ENCODE measurements around the gene CNOT4. TPM values are rescaled to one million over a fixed set of nuclear protein-coding genes. Genes with fewer than 3 reads are reported as not detected.

The CNOT4 gene
- total and polyA plus RNA-seq, 8 donors, result 4.6 to 50.2 (median 10.9) TPM

DNA sequence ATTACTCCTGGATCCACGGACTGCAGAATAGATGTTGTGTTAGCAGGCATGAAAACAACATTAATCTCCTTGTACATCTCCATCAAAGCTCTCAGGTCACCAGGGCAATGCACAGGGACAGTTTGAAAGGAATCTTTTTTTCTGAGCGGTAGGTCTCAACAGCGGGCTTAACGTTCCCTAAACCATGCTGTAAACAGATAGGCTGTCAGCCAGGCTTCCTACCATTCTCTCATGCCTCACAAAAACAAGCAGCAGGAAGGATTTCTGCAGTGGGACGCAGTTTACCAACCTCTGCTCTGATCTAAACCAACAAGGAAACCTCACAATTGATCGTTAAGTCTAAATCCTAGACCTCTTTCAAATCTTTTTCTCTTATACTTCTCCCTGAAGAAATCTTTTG lies 50.8 kb downstream of the CNOT4 start:
- TF ChIP-seq POLR2AphosphoS5 (IDR thresholded peaks at IDR 0.05), result no peak
- no peak for TF ChIP-seq EP300 (IDR thresholded peaks at IDR 0.05)
- TF ChIP-seq, protein P1, sequence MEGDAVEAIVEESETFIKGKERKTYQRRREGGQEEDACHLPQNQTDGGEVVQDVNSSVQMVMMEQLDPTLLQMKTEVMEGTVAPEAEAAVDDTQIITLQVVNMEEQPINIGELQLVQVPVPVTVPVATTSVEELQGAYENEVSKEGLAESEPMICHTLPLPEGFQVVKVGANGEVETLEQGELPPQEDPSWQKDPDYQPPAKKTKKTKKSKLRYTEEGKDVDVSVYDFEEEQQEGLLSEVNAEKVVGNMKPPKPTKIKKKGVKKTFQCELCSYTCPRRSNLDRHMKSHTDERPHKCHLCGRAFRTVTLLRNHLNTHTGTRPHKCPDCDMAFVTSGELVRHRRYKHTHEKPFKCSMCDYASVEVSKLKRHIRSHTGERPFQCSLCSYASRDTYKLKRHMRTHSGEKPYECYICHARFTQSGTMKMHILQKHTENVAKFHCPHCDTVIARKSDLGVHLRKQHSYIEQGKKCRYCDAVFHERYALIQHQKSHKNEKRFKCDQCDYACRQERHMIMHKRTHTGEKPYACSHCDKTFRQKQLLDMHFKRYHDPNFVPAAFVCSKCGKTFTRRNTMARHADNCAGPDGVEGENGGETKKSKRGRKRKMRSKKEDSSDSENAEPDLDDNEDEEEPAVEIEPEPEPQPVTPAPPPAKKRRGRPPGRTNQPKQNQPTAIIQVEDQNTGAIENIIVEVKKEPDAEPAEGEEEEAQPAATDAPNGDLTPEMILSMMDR (IDR thresholded peaks at IDR 0.05), result no peak
- TF ChIP-seq POLR2A (IDR thresholded peaks at IDR 0.05), result no peak
- Histone ChIP-seq H3K4me3 (no peak overlapping the region), H3K9me3 (no peaks in the 10 kb centered on the region), H3K36me3 (no peaks in the 10 kb centered on the region), H3K27me3 (no peaks in the 10 kb centered on the region), H3K4me1 (peaks cover 0 to 56% (median 27%) of the 10 kb centered on the region in 4 donors), H3K27ac (no peak overlapping the region)
- WGBS, 5 donors, result 58 to 72% (median 70%) methylated on average over 6 of the region's 6 CpGs
- DNase-seq, result no peak
- intact Hi-C loops (cut with DNase I; ENCODE audit: low total_unique reads), result no loop called here

DNA sequence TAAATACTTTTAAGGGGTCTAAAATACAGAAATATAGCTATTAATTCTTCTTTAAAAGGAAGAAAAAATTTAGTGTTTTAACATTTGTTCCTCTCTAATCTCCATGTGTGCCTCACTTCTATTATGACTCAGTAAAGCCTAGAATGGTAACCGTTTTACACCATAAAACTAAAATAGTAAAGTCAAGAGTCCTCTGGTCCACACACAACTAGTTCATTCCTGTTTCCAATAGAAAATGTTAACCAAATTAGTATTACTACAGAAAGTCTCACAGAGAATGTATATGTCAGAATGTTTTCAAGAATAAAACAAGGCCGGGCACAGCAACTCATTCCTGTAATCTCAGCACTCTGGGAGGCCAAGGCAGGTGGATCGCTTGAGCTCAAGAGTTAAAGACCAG lies 55.8 kb downstream of the CNOT4 start:
- Histone ChIP-seq H3K9me3 (no peaks in the 10 kb centered on the region), H3K27me3 (no peaks in the 10 kb centered on the region), H3K4me3 (no peak overlapping the region), H3K36me3 (no peaks in the 10 kb centered on the region), H3K4me1 (peaks cover 0 to 41% (median 7%) of the 10 kb centered on the region in 4 donors), H3K27ac (no peak overlapping the region)
- TF ChIP-seq, protein P1 (IDR thresholded peaks at IDR 0.05), result no peak
- intact Hi-C loops (cut with DNase I; ENCODE audit: low total_unique reads), result no loop called here
- DNase-seq, result no peak
- 79 to 94% (median 86%) methylated on average over 3 of the region's 3 CpGs for WGBS, 5 donors

DNA sequence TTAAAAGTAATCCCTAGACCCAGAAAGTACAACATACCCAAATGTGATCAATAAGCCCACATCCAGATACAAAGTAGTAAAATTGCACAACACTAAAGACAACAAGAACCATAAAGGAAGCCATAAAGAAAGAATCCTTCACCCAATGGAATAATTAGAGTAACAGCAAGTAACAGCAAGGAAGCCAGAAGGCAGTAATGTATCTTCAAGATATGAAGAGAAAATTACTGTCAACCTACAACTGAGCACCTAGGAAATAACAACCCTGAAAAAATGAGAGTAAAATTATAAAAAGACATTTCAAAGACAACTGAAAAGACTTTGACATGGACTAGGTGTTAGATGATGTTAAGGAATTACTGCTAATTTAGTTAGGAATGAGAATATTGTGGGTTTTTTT lies 60.5 kb downstream of the CNOT4 start:
- H3K27me3 ChIP-seq, result no peaks in the 10 kb centered on the region
- no peaks in the 10 kb centered on the region for H3K9me3 ChIP-seq
- H3K36me3 ChIP-seq, result no peaks in the 10 kb centered on the region
- H3K4me3 ChIP-seq, result no peak overlapping the region
- no peak overlapping the region for H3K27ac ChIP-seq
- intact Hi-C loops (cut with DNase I; ENCODE audit: low total_unique reads), result no loop called here
- no peak for TF ChIP-seq POLR2A (IDR thresholded peaks at IDR 0.05)
- TF ChIP-seq EP300 (IDR thresholded peaks at IDR 0.05), result no peak
- TF ChIP-seq POLR2AphosphoS5 (IDR thresholded peaks at IDR 0.05), result no peak
- TF ChIP-seq, protein P1 (IDR thresholded peaks at IDR 0.05), result no peak
- peaks cover 6 to 28% (median 19%) of the 10 kb centered on the region in 4 donors for H3K4me1 ChIP-seq
- no peak for DNase-seq

DNA sequence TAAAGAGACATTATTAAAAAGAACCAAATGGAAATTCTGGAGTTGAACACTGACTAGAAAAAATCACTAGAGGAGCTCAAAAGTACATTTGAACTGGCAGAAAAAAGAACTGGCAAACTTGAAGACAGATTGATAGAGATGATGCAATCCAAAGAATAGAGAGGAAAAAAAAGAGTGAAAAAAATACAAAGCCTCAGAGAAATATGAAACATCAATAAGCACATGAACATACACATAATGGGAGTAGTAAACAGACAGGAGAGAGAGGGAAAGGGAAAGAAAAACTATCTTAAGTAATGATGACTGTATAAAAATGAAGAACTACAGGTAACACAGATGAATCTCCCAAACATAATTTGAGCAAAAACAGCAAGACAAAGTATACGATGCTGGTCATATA lies 61.1 kb downstream of the CNOT4 start:
- intact Hi-C loops (cut with DNase I; ENCODE audit: low total_unique reads), result no loop called here
- H3K4me3 ChIP-seq, result no peak overlapping the region
- peaks cover 6 to 28% (median 18%) of the 10 kb centered on the region in 4 donors for H3K4me1 ChIP-seq
- peaks cover 0 to 4% (median 0%) of the 10 kb centered on the region in 4 donors for H3K36me3 ChIP-seq
- TF ChIP-seq POLR2AphosphoS5 (IDR thresholded peaks at IDR 0.05) (no peak), EP300 (IDR thresholded peaks at IDR 0.05) (no peak), POLR2A (IDR thresholded peaks at IDR 0.05) (no peak)
- TF ChIP-seq, protein P1 (IDR thresholded peaks at IDR 0.05), result no peak
- H3K27me3 ChIP-seq, result no peaks in the 10 kb centered on the region
- H3K9me3 ChIP-seq, result no peaks in the 10 kb centered on the region
- DNase-seq, result no peak
- H3K27ac ChIP-seq, result no peak overlapping the region
- 69 to 87% (median 82%) methylated on average over 1 of the region's 1 CpG for WGBS, 5 donors

Measured in stomach (tissue), 9 donors.